Peyer's patch (tissue), 4 donors: ENCODE data around the gene MACROH2A2.

ENCODE experiments used
- POLR2A ChIP-seq, 2 donors: fragments of 450-650 bp; IDR thresholded peaks; one replicate each; pipeline ENCODE4 v1.5.1; 2017; ENCODE audit warnings: antibody characterized with exemption in 2 of 2, mild to moderate bottlenecking in 2 of 2, moderate library complexity in 2 of 2
- TF ChIP-seq, protein P1 (sequence below), 6 experiments: fragments of 450-650 bp in 4 of 6; fragments of 200-600 bp in 2 of 6; sonication (generic) in 1 of 6; IDR thresholded peaks; one replicate each; pipeline ENCODE4 v1.5.1; 2017 to 2019; ENCODE audit warnings: antibody characterized with exemption in 6 of 6, mild to moderate bottlenecking in 3 of 6, moderate library complexity in 1 of 6

DNA sequence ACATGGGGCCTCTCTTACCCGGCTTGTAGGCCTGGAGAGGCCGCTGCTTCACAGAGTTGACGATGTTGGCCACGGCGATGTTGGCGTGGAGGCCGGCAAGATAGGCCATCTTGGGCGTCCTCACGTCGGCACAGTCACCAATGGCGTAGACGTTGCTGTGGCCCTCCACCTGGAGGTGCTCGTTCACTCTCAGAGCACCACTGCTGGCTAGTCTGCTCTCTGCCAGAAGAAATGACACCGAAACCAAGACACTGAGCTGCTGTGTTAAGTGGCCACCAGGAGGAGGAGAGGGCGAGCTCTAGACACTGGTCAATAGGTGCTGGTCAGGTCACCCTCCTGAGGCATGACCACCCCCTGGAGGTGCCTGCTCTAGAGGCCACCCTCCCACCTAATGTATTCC is 62.3 kb downstream of the MACROH2A2 start:
- TF ChIP-seq, protein P1, sequence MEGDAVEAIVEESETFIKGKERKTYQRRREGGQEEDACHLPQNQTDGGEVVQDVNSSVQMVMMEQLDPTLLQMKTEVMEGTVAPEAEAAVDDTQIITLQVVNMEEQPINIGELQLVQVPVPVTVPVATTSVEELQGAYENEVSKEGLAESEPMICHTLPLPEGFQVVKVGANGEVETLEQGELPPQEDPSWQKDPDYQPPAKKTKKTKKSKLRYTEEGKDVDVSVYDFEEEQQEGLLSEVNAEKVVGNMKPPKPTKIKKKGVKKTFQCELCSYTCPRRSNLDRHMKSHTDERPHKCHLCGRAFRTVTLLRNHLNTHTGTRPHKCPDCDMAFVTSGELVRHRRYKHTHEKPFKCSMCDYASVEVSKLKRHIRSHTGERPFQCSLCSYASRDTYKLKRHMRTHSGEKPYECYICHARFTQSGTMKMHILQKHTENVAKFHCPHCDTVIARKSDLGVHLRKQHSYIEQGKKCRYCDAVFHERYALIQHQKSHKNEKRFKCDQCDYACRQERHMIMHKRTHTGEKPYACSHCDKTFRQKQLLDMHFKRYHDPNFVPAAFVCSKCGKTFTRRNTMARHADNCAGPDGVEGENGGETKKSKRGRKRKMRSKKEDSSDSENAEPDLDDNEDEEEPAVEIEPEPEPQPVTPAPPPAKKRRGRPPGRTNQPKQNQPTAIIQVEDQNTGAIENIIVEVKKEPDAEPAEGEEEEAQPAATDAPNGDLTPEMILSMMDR (IDR thresholded peaks at IDR 0.05), result no peak
- TF ChIP-seq POLR2A (IDR thresholded peaks at IDR 0.05), result no peak
